ENCODE data around the gene TPRG1L. TPM values are rescaled to one million over a fixed set of nuclear protein-coding genes. Genes with fewer than 3 reads are reported as not detected.
"Not testable (repeated sequence)": the region's sequence is repeated elsewhere in the genome, so short reads cannot be mapped to it uniquely, and the experiment has no call there.

Gene TPRG1L
- total and polyA plus RNA-seq, 2 donors from 2014 or later, result 37.1 to 72.4 TPM

GRCh38 chr1:3579626-3580025 lies 45.2 kb upstream of the TPRG1L start:
- H3K27ac ChIP-seq (ENCODE audit: low read depth in 2 of 2, low read length in 2 of 2), result no peak overlapping the region
- H3K9me3 ChIP-seq (ENCODE audit: control insufficient read depth in 2 of 3, insufficient read depth in 1 of 3, low read length in 3 of 3), result no peaks in the 10 kb centered on the region
- H3K4me3 ChIP-seq (ENCODE audit: low read length in 3 of 3), result no peak overlapping the region
- no peaks in the 10 kb centered on the region for H3K4me1 ChIP-seq (ENCODE audit: control insufficient read depth in 2 of 3, insufficient read depth in 2 of 3, low read depth in 1 of 3, low read length in 3 of 3)
- no peak for TF ChIP-seq CTCF (IDR thresholded peaks at IDR 0.05; ENCODE audit: borderline replicate concordance, extremely low read depth, insufficient read depth)
- H3K9ac ChIP-seq (ENCODE audit: low read length in 3 of 3), result no peak overlapping the region
- no peaks in the 10 kb centered on the region for H3K36me3 ChIP-seq (ENCODE audit: control insufficient read depth in 2 of 3, insufficient read depth in 3 of 3, low read length in 3 of 3)
- DNase-seq (no peak), FAIRE-seq (no peak)
- intact Hi-C loops (cut with DNase I), result no loop called here
- no peaks in the 10 kb centered on the region for H3K27me3 ChIP-seq (ENCODE audit: control insufficient read depth, insufficient read depth, low read length)

GRCh38 chr1:3580231-3580630 lies 44.6 kb upstream of the TPRG1L start:
- no peaks in the 10 kb centered on the region for H3K36me3 ChIP-seq (ENCODE audit: control insufficient read depth in 2 of 3, insufficient read depth in 3 of 3, low read length in 3 of 3)
- no peak overlapping the region for H3K4me3 ChIP-seq (ENCODE audit: low read length in 3 of 3)
- H3K27ac ChIP-seq (ENCODE audit: low read depth in 2 of 2, low read length in 2 of 2), result no peak overlapping the region
- no peaks in the 10 kb centered on the region for H3K9me3 ChIP-seq (ENCODE audit: control insufficient read depth in 2 of 3, insufficient read depth in 1 of 3, low read length in 3 of 3)
- TF ChIP-seq CTCF (IDR thresholded peaks at IDR 0.05; ENCODE audit: borderline replicate concordance, extremely low read depth, insufficient read depth), result no peak
- H3K27me3 ChIP-seq (ENCODE audit: control insufficient read depth, insufficient read depth, low read length), result no peaks in the 10 kb centered on the region
- DNase-seq (no peak), FAIRE-seq (no peak)
- intact Hi-C loops (cut with DNase I), result no loop called here
- H3K9ac ChIP-seq (ENCODE audit: low read length in 3 of 3), result no peak overlapping the region
- H3K4me1 ChIP-seq (ENCODE audit: control insufficient read depth in 2 of 3, insufficient read depth in 2 of 3, low read depth in 1 of 3, low read length in 3 of 3), result no peaks in the 10 kb centered on the region

GRCh38 chr1:3581296-3582036 lies 43.3 kb upstream of the TPRG1L start:
- FAIRE-seq (no peak), DNase-seq (no peak)
- intact Hi-C loops (cut with DNase I), result no loop called here
- no peaks in the 10 kb centered on the region for H3K9me3 ChIP-seq (ENCODE audit: control insufficient read depth in 2 of 3, insufficient read depth in 1 of 3, low read length in 3 of 3)
- H3K4me1 ChIP-seq (ENCODE audit: control insufficient read depth in 2 of 3, insufficient read depth in 2 of 3, low read depth in 1 of 3, low read length in 3 of 3), result no peaks in the 10 kb centered on the region
- H3K9ac ChIP-seq (ENCODE audit: low read length in 3 of 3), result no peak overlapping the region
- TF ChIP-seq CTCF (IDR thresholded peaks at IDR 0.05; ENCODE audit: borderline replicate concordance, extremely low read depth, insufficient read depth), result no peak
- H3K4me3 ChIP-seq (ENCODE audit: low read length in 3 of 3), result no peak overlapping the region
- no peak overlapping the region for H3K27ac ChIP-seq (ENCODE audit: low read depth in 2 of 2, low read length in 2 of 2)
- H3K36me3 ChIP-seq (ENCODE audit: control insufficient read depth in 2 of 3, insufficient read depth in 3 of 3, low read length in 3 of 3), result no peaks in the 10 kb centered on the region
- H3K27me3 ChIP-seq (ENCODE audit: control insufficient read depth, insufficient read depth, low read length), result no peaks in the 10 kb centered on the region

GRCh38 chr1:3583751-3584150 lies 41.1 kb upstream of the TPRG1L start:
- intact Hi-C loops (cut with DNase I); H3K9ac ChIP-seq (ENCODE audit: low read length in 3 of 3): not testable (repeated sequence)

More at GRCh38 chr1:3583751-3584150, 41.1 kb upstream of the TPRG1L start:
- H3K27ac ChIP-seq (ENCODE audit: low read depth in 2 of 2, low read length in 2 of 2); H3K36me3 ChIP-seq (ENCODE audit: control insufficient read depth in 2 of 3, insufficient read depth in 3 of 3, low read length in 3 of 3); H3K4me3 ChIP-seq (ENCODE audit: low read length in 3 of 3); H3K27me3 ChIP-seq (ENCODE audit: control insufficient read depth, insufficient read depth, low read length); FAIRE-seq; H3K9me3 ChIP-seq (ENCODE audit: control insufficient read depth in 2 of 3, insufficient read depth in 1 of 3, low read length in 3 of 3); H3K4me1 ChIP-seq (ENCODE audit: control insufficient read depth in 2 of 3, insufficient read depth in 2 of 3, low read depth in 1 of 3, low read length in 3 of 3); DNase-seq: not testable (repeated sequence)

All from kidney (tissue), 14 donors.